Neutrophil (primary cell): ENCODE measurements around the gene KANTR.

Experiments
- H3K27ac ChIP-seq: fragments of 200-600 bp; sonication (generic); 2 replicates; pipeline ENCODE4 v1.5.1; 2016; ENCODE audit warnings: mild to moderate bottlenecking, moderate library complexity
- H3K27me3 ChIP-seq: fragments of 200-600 bp; sonication (generic); 2 replicates; pipeline ENCODE4 v1.6.0; 2016; ENCODE audit warnings: mild to moderate bottlenecking
- H3K36me3 ChIP-seq: fragments of 200-600 bp; sonication (generic); 2 replicates; pipeline ENCODE4 v1.5.1; 2017
- H3K4me1 ChIP-seq, 2 experiments: fragments of 200-600 bp in 1 of 2; sonication (generic) in 1 of 2; 1 replicate in 1 of 2; 2 replicates in 1 of 2; pipeline versions ENCODE4 v1.5.1 to v1.6.1; 2013 to 2016; ENCODE audit warnings: low read depth in 1 of 2, low read length in 1 of 2, mild to moderate bottlenecking in 1 of 2, moderate library complexity in 1 of 2; ENCODE audit not compliant: control insufficient read depth in 1 of 2, insufficient read depth in 1 of 2
- H3K4me3 ChIP-seq, 2 experiments: fragments of 200-600 bp in 1 of 2; sonication (generic) in 1 of 2; 1 replicate in 1 of 2; 2 replicates in 1 of 2; pipeline ENCODE4 v1.5.1; 2013 to 2016; ENCODE audit warnings: low read depth in 1 of 2, low read length in 1 of 2, mild to moderate bottlenecking in 1 of 2, moderate library complexity in 1 of 2
- H3K9me3 ChIP-seq: fragments of 200-600 bp; sonication (generic); 2 replicates; pipeline ENCODE4 v1.5.1; 2016
- CTCF ChIP-seq: fragments of 200-600 bp; sonication (generic); IDR thresholded peaks from 2 replicates; pipeline ENCODE4 v1.5.1; 2016; ENCODE audit warnings: antibody characterized with exemption

Gene KANTR

GRCh38 chrX:53116101-53116500, 22.2 kb downstream of the KANTR start:
- Histone ChIP-seq H3K27ac (no peak overlapping the region), H3K4me3 (no peak overlapping the region), H3K27me3 (no peaks in the 10 kb centered on the region), H3K36me3 (no peaks in the 10 kb centered on the region), H3K4me1 (no peaks in the 10 kb centered on the region), H3K9me3 (no peaks in the 10 kb centered on the region)
- TF ChIP-seq CTCF: no peak

- H3K27ac ChIP-seq: no peak overlapping the region
- H3K4me3 ChIP-seq: no peak overlapping the region
- no peaks in the 10 kb centered on the region for H3K9me3 ChIP-seq
- no peak for TF ChIP-seq CTCF
- H3K36me3 ChIP-seq: no peaks in the 10 kb centered on the region
- no peaks in the 10 kb centered on the region for H3K4me1 ChIP-seq
- H3K27me3 ChIP-seq: no peaks in the 10 kb centered on the region
These were observed 28.1 kb downstream of the KANTR start for GRCh38 chrX:53122013-53122412.

- no peaks in the 10 kb centered on the region for H3K27me3 ChIP-seq
- TF ChIP-seq CTCF: no peak
- no peaks in the 10 kb centered on the region for H3K4me1 ChIP-seq
- H3K27ac ChIP-seq: no peak overlapping the region
- no peak overlapping the region for H3K4me3 ChIP-seq
- no peaks in the 10 kb centered on the region for H3K9me3 ChIP-seq
- H3K36me3 ChIP-seq: no peaks in the 10 kb centered on the region
These were observed 31.6 kb downstream of the KANTR start for GRCh38 chrX:53125506-53125905.

GRCh38 chrX:53126377-53126776, 32.4 kb downstream of the KANTR start:
- no peaks in the 10 kb centered on the region for H3K27me3 ChIP-seq
- no peaks in the 10 kb centered on the region for H3K4me1 ChIP-seq
- H3K9me3 ChIP-seq: no peaks in the 10 kb centered on the region
- H3K27ac ChIP-seq: no peak overlapping the region
- no peak overlapping the region for H3K4me3 ChIP-seq
- TF ChIP-seq CTCF: no peak
- no peaks in the 10 kb centered on the region for H3K36me3 ChIP-seq

GRCh38 chrX:53128097-53128749, 34.3 kb downstream of the KANTR start:
- Histone ChIP-seq H3K27ac (no peak overlapping the region), H3K9me3 (no peaks in the 10 kb centered on the region), H3K4me1 (no peaks in the 10 kb centered on the region), H3K36me3 (no peaks in the 10 kb centered on the region), H3K27me3 (no peaks in the 10 kb centered on the region), H3K4me3 (no peak overlapping the region)
- TF ChIP-seq CTCF: no peak

- H3K36me3 ChIP-seq: no peaks in the 10 kb centered on the region
- no peak for TF ChIP-seq CTCF
- H3K4me3 ChIP-seq: no peak overlapping the region
- no peaks in the 10 kb centered on the region for H3K9me3 ChIP-seq
- H3K27me3 ChIP-seq: no peaks in the 10 kb centered on the region
- H3K4me1 ChIP-seq: no peaks in the 10 kb centered on the region
- H3K27ac ChIP-seq: no peak overlapping the region
These were observed 39.5 kb downstream of the KANTR start for GRCh38 chrX:53133400-53133799.
